GM19238 (cell line): ENCODE results near the gene DHRS4.
"Not testable (repeated sequence)": the region's sequence is repeated elsewhere in the genome, so short reads cannot be mapped to it uniquely, and the experiment has no call there.

Experiments used
- DNase-seq: peaks from one replicate; pipeline ENCODE4 v3.0.0; 2011; ENCODE audit warnings: low spot score; ENCODE audit not compliant: insufficient read length

DHRS4 gene

GRCh38 chr14:23939607-23940326 lies 13.8 kb upstream of the DHRS4 start:
- DNase-seq: no peak

- DNase-seq: no peak
Observed at GRCh38 chr14:23941230-23941629, 12.3 kb upstream of the DHRS4 start.

- no peak for DNase-seq
Observed at GRCh38 chr14:23941669-23942068, 11.9 kb upstream of the DHRS4 start.

- DNase-seq: no peak
Observed at GRCh38 chr14:23942587-23942986, 11.0 kb upstream of the DHRS4 start.

GRCh38 chr14:23949069-23949468 lies 4.5 kb upstream of the DHRS4 start:
- not testable (repeated sequence) for DNase-seq

- no peak for DNase-seq
Observed at GRCh38 chr14:23950411-23951135, 3.0 kb upstream of the DHRS4 start.

GRCh38 chr14:23951136-23951466 lies 2.5 kb upstream of the DHRS4 start:
- not testable (repeated sequence) for DNase-seq

GRCh38 chr14:23951590-23952201 lies 1.9 kb upstream of the DHRS4 start:
- no peak for DNase-seq

- DNase-seq: not testable (repeated sequence)
Observed at GRCh38 chr14:23953116-23953463, 480 bp upstream of the DHRS4 start.

GRCh38 chr14:23954279-23954614 lies 677 bp downstream of the DHRS4 start:
- not testable (repeated sequence) for DNase-seq

- DNase-seq: not testable (repeated sequence)
Observed at GRCh38 chr14:23954965-23955364, 1.4 kb downstream of the DHRS4 start.

- DNase-seq: not testable (repeated sequence)
Observed at GRCh38 chr14:23955811-23956210, 2.2 kb downstream of the DHRS4 start.

GRCh38 chr14:23957913-23958569 lies 4.5 kb downstream of the DHRS4 start:
- not testable (repeated sequence) for DNase-seq

- not testable (repeated sequence) for DNase-seq
Observed at GRCh38 chr14:23960899-23961298, 7.3 kb downstream of the DHRS4 start.

GRCh38 chr14:23961704-23962103 lies 8.1 kb downstream of the DHRS4 start:
- not testable (repeated sequence) for DNase-seq

- DNase-seq: not testable (repeated sequence)
Observed at GRCh38 chr14:23969130-23969480, 15.5 kb downstream of the DHRS4 start.

GRCh38 chr14:23969481-23970282 lies 16.1 kb downstream of the DHRS4 start:
- DNase-seq: not testable (repeated sequence)

- DNase-seq: not testable (repeated sequence)
Observed at GRCh38 chr14:23970283-23970659, 16.7 kb downstream of the DHRS4 start.

- DNase-seq: not testable (repeated sequence)
Observed at GRCh38 chr14:23973178-23973577, 19.6 kb downstream of the DHRS4 start.

- not testable (repeated sequence) for DNase-seq
Observed at GRCh38 chr14:23974041-23974440, 20.5 kb downstream of the DHRS4 start.

GRCh38 chr14:23977208-23977607 lies 23.6 kb downstream of the DHRS4 start:
- DNase-seq: not testable (repeated sequence)
